H1 (cell line): Measurements from ENCODE around the gene PPM1G. TPM values are rescaled to one million over a fixed set of nuclear protein-coding genes. Genes with fewer than 3 reads are reported as not detected.

Source experiments
- CBX8 ChIP-seq: fragments of 300-800, 300-1000 bp; sonication (generic); IDR thresholded peaks from 2 replicates; pipeline ENCODE4 v1.7.1; 2016; ENCODE audit warnings: low read depth, low read length, borderline replicate concordance
- GTF2F1 ChIP-seq: IDR thresholded peaks from 2 replicates; pipeline ENCODE4 v1.6.1; 2012; ENCODE audit warnings: low read depth, low read length, improper control_type of control experiment, borderline replicate concordance
- RNF2 ChIP-seq: fragments of 200-900, 300-1000 bp; sonication (generic); IDR thresholded peaks from 2 replicates; pipeline ENCODE4 v1.7.1; 2016; ENCODE audit warnings: borderline replicate concordance, low read depth, mild to moderate bottlenecking, antibody characterized with exemption, low read length; ENCODE audit not compliant: poor library complexity, severe bottlenecking; ENCODE audit errors: missing control alignments
- SIRT6 ChIP-seq: IDR thresholded peaks from one replicate; pipeline ENCODE4 v1.7.1; 2012; ENCODE audit warnings: low read length, inconsistent platforms
- polyA plus RNA-seq, 7 experiments: library from polyadenylated mRNA; depleted of rRNA in 3 of 7; stranded (reverse) in 5 of 7; unstranded in 2 of 7; fragments of >200 nt in 5 of 7; fragments of 200-250 nt in 2 of 7; gene quantifications; 1 replicate in 5 of 7; 2 replicates in 1 of 7; 4 replicates in 1 of 7; pipeline versions ENCODE4 v1.2.1 to v1.2.3, GENCODE V29; 2011 to 2013; ENCODE audit warnings: missing spikeins in 2 of 7, mixed read lengths in 2 of 7
- total RNA-seq: library from RNA; stranded (reverse); fragmentation: NEBNext Ultra II Directional; extraction: Animal tissue kit (Norgen Biotek cat#: 25700); gene quantifications from 2 replicates; pipeline ENCODE4 v1.2.1, GENCODE V29; 2021

PPM1G gene
- total and polyA plus RNA-seq, 2 of the 8 experiments (the other 6 are each of a cell fraction or from before 2014, with no cell fraction given) = 73.3 to 203 TPM

- TF ChIP-seq RNF2 (no peak), SIRT6 (no peak), GTF2F1 (no peak), CBX8 (no peak)
Observed at GRCh38 chr2:27370026-27370815, 39.2 kb downstream of the PPM1G start, which contains the start of the genes EIF2B4 and SNX17 (continued).
